ENCODE data around the gene ZNF700.
"Not testable (repeated sequence)": the region's sequence is repeated elsewhere in the genome, so short reads cannot be mapped to it uniquely, and the experiment has no call there.

The ZNF700 gene

DNA sequence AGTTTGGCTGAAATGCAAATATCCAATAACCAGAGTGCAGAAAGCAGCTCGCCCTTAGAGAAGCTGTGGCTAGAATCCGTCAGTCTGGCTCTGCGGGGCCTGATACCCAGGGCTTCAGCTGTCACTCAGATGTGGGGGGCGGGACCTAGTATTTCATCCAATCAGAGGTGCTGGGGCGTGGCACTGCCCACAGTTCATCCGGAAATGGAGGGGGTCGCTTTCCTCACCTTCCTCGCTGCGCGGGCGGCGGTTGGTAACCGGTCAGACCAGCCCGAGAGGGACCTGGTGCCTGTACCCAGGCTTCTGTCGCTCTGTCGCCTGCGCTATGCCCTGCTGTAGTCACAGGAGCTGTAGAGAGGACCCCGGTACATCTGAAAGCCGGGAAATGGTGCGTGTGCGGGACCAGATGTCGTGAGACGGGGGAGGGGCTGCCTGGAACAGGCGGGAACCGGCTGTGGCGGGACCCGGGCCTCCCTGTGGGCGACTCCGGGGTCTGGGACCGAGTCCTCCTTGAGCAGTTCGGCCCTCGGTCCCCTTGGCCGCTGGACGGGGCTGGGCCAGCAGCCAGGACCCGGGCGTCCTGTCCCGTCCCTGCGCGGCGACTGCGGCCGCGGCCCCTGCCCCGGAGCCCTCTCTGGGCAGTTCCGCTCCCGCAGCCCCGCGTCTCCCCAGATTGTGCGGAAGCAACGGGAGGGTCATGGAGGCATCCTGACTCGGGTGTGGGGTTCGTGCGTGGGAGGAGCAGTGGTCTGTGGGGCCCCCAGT, at the start of gene ZNF700:
Gene ZNF700, plus strand, starts transcription at position 222 of the 765 bp plus-strand sequence. Its CDS starts 104 bp downstream, at position 326.
- Mint-ChIP-seq H3K4me3 (peak within 1 kb of the TSS; percentile 99), H3K4me1 (peaks cover 23% of the 10 kb centered on the region)

DNA sequence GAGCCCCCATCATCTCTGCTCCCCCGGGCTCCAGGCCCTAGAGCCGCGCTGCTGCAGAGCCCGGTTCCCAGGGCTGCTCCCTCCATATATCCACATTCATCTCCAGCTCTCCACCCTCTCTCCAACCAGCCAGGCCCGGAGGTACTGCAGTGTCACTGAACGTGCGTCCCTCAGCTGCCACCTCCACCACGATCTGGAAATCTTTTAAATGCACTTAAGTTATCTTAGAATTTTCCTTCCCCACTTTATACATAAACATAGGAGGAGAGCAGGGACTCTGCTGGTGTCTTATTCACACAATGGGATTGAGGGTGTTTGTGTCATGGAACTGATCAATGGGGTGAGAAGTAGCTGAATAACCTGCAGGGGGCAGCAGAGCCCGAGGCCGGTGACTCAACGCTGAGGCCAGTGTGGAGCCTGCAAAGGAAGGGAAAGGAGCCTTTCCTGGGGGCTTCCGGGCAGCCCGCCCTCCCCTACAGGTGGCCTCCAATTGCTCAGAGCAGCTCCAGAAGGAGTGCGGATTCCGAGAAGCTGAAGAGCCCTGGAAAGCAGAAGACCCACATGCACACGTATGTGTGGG, 45.1 kb upstream of the ZNF700 start:
- H3K4me3 Mint-ChIP-seq: not testable (repeated sequence)

More for the DNA sequence above, at the start of gene ZNF700:
- Mint-ChIP-seq H3K36me3 (ENCODE audit: low read depth) (peaks cover 48% of the 10 kb centered on the region), H3K27ac (peak within 1 kb of the TSS; percentile 91 to 99 (median 95)), H3K27me3 (ENCODE audit: low read depth) (no peaks in the 10 kb centered on the region), H3K9me3 (peaks cover 38% of the 10 kb centered on the region)
- TF ChIP-seq, protein P1, sequence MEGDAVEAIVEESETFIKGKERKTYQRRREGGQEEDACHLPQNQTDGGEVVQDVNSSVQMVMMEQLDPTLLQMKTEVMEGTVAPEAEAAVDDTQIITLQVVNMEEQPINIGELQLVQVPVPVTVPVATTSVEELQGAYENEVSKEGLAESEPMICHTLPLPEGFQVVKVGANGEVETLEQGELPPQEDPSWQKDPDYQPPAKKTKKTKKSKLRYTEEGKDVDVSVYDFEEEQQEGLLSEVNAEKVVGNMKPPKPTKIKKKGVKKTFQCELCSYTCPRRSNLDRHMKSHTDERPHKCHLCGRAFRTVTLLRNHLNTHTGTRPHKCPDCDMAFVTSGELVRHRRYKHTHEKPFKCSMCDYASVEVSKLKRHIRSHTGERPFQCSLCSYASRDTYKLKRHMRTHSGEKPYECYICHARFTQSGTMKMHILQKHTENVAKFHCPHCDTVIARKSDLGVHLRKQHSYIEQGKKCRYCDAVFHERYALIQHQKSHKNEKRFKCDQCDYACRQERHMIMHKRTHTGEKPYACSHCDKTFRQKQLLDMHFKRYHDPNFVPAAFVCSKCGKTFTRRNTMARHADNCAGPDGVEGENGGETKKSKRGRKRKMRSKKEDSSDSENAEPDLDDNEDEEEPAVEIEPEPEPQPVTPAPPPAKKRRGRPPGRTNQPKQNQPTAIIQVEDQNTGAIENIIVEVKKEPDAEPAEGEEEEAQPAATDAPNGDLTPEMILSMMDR (IDR thresholded peaks at IDR 0.05; ENCODE audit: unreplicated experiment in 3 of 3): no peak

DNA sequence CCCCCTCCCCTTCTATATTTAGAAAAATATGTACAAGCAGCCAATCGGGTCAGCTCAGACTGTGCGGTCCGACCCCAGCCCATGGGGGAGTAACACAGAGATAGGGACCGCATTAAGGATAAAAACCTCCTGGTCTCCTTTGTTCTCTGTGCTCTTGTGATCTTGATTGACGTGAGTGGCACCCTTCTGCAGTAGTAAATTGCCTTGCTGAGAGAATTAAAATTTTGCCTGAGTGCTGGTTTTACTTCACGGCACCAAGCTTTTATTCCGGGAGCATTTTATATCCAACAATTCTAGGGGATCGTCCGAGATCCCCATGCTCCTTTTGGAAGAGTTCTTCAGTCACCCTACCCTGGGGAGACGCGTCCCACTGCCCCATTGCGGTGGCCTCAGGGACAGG, 44.3 kb upstream of the ZNF700 start:
- TF ChIP-seq, protein P1 (IDR thresholded peaks at IDR 0.05; ENCODE audit: unreplicated experiment in 3 of 3): no peak
- Mint-ChIP-seq H3K4me1 (no peaks in the 10 kb centered on the region), H3K9me3 (no peaks in the 10 kb centered on the region), H3K36me3 (ENCODE audit: low read depth) (no peaks in the 10 kb centered on the region), H3K27me3 (ENCODE audit: low read depth) (peaks cover 9% of the 10 kb centered on the region), H3K4me3 (no peak overlapping the region), H3K27ac (no peak overlapping the region)

More for the DNA sequence above, 45.1 kb upstream of the ZNF700 start:
- H3K27ac Mint-ChIP-seq; H3K9me3 Mint-ChIP-seq; H3K36me3 Mint-ChIP-seq (ENCODE audit: low read depth); H3K27me3 Mint-ChIP-seq (ENCODE audit: low read depth); H3K4me1 Mint-ChIP-seq: not testable (repeated sequence)
- TF ChIP-seq, protein P1 (IDR thresholded peaks at IDR 0.05; ENCODE audit: unreplicated experiment in 3 of 3): peak in 2 of 3 experiments; percentile 32 to 45

DNA sequence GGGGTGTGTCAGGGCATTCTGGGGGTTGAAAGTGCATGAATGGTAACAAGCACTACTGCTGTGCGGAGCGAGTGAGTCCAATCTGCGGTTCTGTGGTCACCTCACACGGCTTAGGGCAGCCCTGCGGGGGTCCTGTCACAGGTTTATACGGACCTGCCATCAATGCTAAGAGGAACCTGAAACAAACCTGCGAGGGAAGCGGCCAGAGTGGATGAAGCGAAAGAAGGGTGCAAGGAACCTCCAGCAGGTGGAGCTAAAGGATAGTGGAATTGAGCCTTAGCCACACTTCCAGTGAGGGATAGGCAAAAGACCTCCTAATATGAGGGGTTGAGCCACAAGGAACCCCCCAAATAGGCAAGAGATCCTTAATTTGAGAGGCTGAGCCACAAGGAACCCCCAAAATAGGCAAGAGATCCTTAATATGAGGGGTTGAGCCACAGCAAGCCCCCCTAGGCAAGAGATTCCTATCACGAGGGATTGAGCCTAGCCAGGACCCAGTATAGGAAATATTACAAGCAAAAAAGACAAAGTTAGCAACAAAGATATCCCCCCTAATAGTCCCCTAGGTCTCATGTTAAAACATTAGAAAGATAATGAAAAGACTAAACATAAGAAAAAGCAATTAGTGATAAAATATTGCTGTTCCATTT, 43.6 kb upstream of the ZNF700 start:
- H3K4me3 Mint-ChIP-seq: no peak overlapping the region
- no peaks in the 10 kb centered on the region for H3K36me3 Mint-ChIP-seq (ENCODE audit: low read depth)
- H3K4me1 Mint-ChIP-seq: no peaks in the 10 kb centered on the region

DNA sequence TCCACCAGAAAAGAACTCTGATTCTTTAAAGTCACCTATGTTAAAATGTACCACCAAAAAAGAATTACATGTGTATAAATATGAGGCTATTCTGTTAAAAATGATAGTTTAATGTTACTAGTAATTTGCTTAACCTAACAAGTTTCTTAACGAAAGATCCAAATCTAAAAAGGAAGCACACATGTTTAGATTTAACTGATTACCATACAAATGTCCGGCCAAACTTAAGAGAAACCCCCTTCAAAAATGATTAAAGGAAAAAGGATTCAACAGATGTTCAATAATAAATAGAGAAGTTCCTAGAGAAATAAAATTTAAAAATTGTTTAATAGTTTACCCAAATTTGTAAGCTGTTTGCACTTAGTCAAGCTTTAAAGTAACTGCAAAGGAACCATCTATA, 42.3 kb upstream of the ZNF700 start:
- peaks cover 5% of the 10 kb centered on the region for H3K4me1 Mint-ChIP-seq
- H3K27ac Mint-ChIP-seq: no peak overlapping the region
- H3K9me3 Mint-ChIP-seq: no peaks in the 10 kb centered on the region
- H3K27me3 Mint-ChIP-seq (ENCODE audit: low read depth): peaks cover 6% of the 10 kb centered on the region
- H3K36me3 Mint-ChIP-seq (ENCODE audit: low read depth): peaks cover under 1% of the 10 kb centered on the region
- TF ChIP-seq, protein P1 (IDR thresholded peaks at IDR 0.05; ENCODE audit: unreplicated experiment in 3 of 3): no peak
- no peak overlapping the region for H3K4me3 Mint-ChIP-seq

More for the DNA sequence above, 43.6 kb upstream of the ZNF700 start:
- Mint-ChIP-seq H3K27me3 (ENCODE audit: low read depth) (peaks cover 9% of the 10 kb centered on the region), H3K27ac (no peak overlapping the region), H3K9me3 (no peaks in the 10 kb centered on the region)
- TF ChIP-seq, protein P1 (IDR thresholded peaks at IDR 0.05; ENCODE audit: unreplicated experiment in 3 of 3): peak; percentile 72 to 86 (median 78)
